HEK293 (cell line): ENCODE data around the gene BCL11B.
A peak's percentile ranks its signal among the peaks of the same experiment; 100 is the strongest.

Source experiments
- CTCF ChIA-PET: fragments of 350-600 bp; formaldehyde crosslinking; extraction: SDS; loops from one replicate; lab custom pipeline; 2021; ENCODE audit warnings: antibody characterized with exemption; lab: Yijun Ruan, JAX
- POLR2A ChIA-PET: fragments of 300-600 bp; formaldehyde crosslinking; extraction: SDS; loops from one replicate; lab custom pipeline; 2020; ENCODE audit warnings: antibody characterized with exemption, inconsistent platforms; lab: Yijun Ruan, JAX
- H3K27ac ChIP-seq: fragments of 200-500 bp; sonication (Bioruptor generic); 2 replicates; pipeline ENCODE4 v1.5.1; 2014; ENCODE audit warnings: low read depth, low read length, control low read depth, inconsistent platforms; ENCODE audit errors: extremely low read depth
- H3K36me3 ChIP-seq, 2 experiments: fragments of 200-500 bp in 1 of 2; sonication (Bioruptor generic) in 1 of 2; 1 replicate in 1 of 2; 2 replicates in 1 of 2; pipeline ENCODE4 v1.5.1; 2014 to 2017; ENCODE audit warnings: inconsistent platforms in 2 of 2, low read length in 2 of 2; ENCODE audit not compliant: control insufficient read depth in 2 of 2, insufficient read depth in 1 of 2
- H3K4me1 ChIP-seq: fragments of 200-500 bp; sonication (Bioruptor generic); 2 replicates; pipeline ENCODE4 v1.5.1; 2014; ENCODE audit warnings: mild to moderate bottlenecking, low read length, inconsistent platforms; ENCODE audit not compliant: control insufficient read depth, insufficient read depth
- H3K4me3 ChIP-seq: 2 replicates; pipeline ENCODE4 v1.5.1; 2011; ENCODE audit warnings: low read depth, mild to moderate bottlenecking, control low read depth, low read length, moderate library complexity
- H3K9me3 ChIP-seq: fragments of 200-500 bp; sonication (Bioruptor generic); 2 replicates; pipeline ENCODE4 v1.5.1; 2014; ENCODE audit warnings: low read depth, low read length, inconsistent platforms; ENCODE audit not compliant: control insufficient read depth, insufficient read depth
- IKZF3 ChIP-seq: fragments of 450-650 bp; IDR thresholded peaks from 2 replicates; pipeline ENCODE4 v1.5.0; 2018; ENCODE audit warnings: missing biosample characterization, mild to moderate bottlenecking, missing genetic modification characterization, moderate library complexity
- KLF7 ChIP-seq: fragments of 450-650 bp; formaldehyde crosslinking; IDR thresholded peaks from 2 replicates; pipeline ENCODE4 v1.5.1; 2016; ENCODE audit warnings: missing biosample characterization, missing genetic modification characterization, borderline replicate concordance
- MYNN ChIP-seq: fragments of 450-650 bp; formaldehyde crosslinking; IDR thresholded peaks from 2 replicates; pipeline ENCODE4 v1.5.1; 2016; ENCODE audit warnings: missing biosample characterization, missing genetic modification characterization, borderline replicate concordance
- PRDM1 ChIP-seq: fragments of 450-650 bp; formaldehyde crosslinking; IDR thresholded peaks from 2 replicates; pipeline ENCODE4; 2016; ENCODE audit warnings: missing biosample characterization, missing genetic modification characterization
- SALL2 ChIP-seq: fragments of 450-650 bp; formaldehyde crosslinking; IDR thresholded peaks from 2 replicates; pipeline ENCODE4 v1.5.0; 2017; ENCODE audit warnings: missing biosample characterization, mild to moderate bottlenecking, missing genetic modification characterization, borderline replicate concordance
- TRIM28 ChIP-seq: IDR thresholded peaks from 2 replicates; pipeline ENCODE4 v1.6.1; 2011; ENCODE audit warnings: low read length, control low read depth, borderline replicate concordance
- YY2 ChIP-seq: fragments of 450-650 bp; formaldehyde crosslinking; IDR thresholded peaks from 2 replicates; pipeline ENCODE4 v1.5.1; 2016; ENCODE audit warnings: missing biosample characterization, missing genetic modification characterization
- ZBTB17 ChIP-seq: fragments of 450-650 bp; formaldehyde crosslinking; IDR thresholded peaks from 2 replicates; pipeline ENCODE4 v1.5.1; 2016; ENCODE audit warnings: missing biosample characterization, missing genetic modification characterization
- ZBTB48 ChIP-seq: fragments of 450-650 bp; formaldehyde crosslinking; IDR thresholded peaks from 2 replicates; pipeline ENCODE4 v1.5.1; 2016; ENCODE audit warnings: missing biosample characterization, missing genetic modification characterization
- ZFP69B ChIP-seq: fragments of 450-650 bp; formaldehyde crosslinking; IDR thresholded peaks from 2 replicates; pipeline ENCODE4 v1.5.1; 2016; ENCODE audit warnings: missing biosample characterization, missing genetic modification characterization
- ZNF155 ChIP-seq: fragments of 450-650 bp; formaldehyde crosslinking; IDR thresholded peaks from 2 replicates; pipeline ENCODE4 v1.5.1; 2016; ENCODE audit warnings: missing biosample characterization, missing genetic modification characterization
- ZNF19 ChIP-seq: fragments of 450-650 bp; formaldehyde crosslinking; IDR thresholded peaks from 2 replicates; pipeline ENCODE4; 2016; ENCODE audit warnings: missing biosample characterization, missing genetic modification characterization, low read depth
- ZNF416 ChIP-seq: fragments of 450-650 bp; formaldehyde crosslinking; IDR thresholded peaks from 2 replicates; pipeline ENCODE4 v1.5.1; 2016; ENCODE audit warnings: missing biosample characterization, missing genetic modification characterization
- ZNF549 ChIP-seq: fragments of 450-650 bp; IDR thresholded peaks from 2 replicates; pipeline ENCODE4 v1.5.1; 2018; ENCODE audit warnings: missing biosample characterization, missing genetic modification characterization, mild to moderate bottlenecking, inconsistent platforms, moderate library complexity
- ZNF626 ChIP-seq: fragments of 450-650 bp; sonication (Bioruptor Pico); formaldehyde crosslinking; IDR thresholded peaks from 2 replicates; pipeline ENCODE4 v1.5.1; 2018; ENCODE audit warnings: missing biosample characterization, missing genetic modification characterization, inconsistent platforms
- ZNF660 ChIP-seq: fragments of 450-650 bp; IDR thresholded peaks from 2 replicates; pipeline ENCODE4 v1.5.1; 2018; ENCODE audit warnings: missing biosample characterization, mild to moderate bottlenecking, missing genetic modification characterization
- ZNF791 ChIP-seq: fragments of 450-650 bp; formaldehyde crosslinking; IDR thresholded peaks from 2 replicates; pipeline ENCODE4 v1.5.1; 2016; ENCODE audit warnings: missing biosample characterization, missing genetic modification characterization
- TF ChIP-seq, protein P1 (sequence below): fragments of 450-650 bp; formaldehyde crosslinking; IDR thresholded peaks from 2 replicates; pipeline ENCODE4 v1.5.1; 2016; ENCODE audit warnings: missing biosample characterization, missing genetic modification characterization
- TF ChIP-seq, protein P2 (sequence below): fragments of 450-650 bp; IDR thresholded peaks from 2 replicates; pipeline ENCODE4 v1.5.1; 2018; ENCODE audit warnings: missing biosample characterization, mild to moderate bottlenecking, missing genetic modification characterization
- TF ChIP-seq, protein P3 (sequence below): fragments of 450-650 bp; formaldehyde crosslinking; IDR thresholded peaks from 2 replicates; pipeline ENCODE4 v1.5.1; 2016; ENCODE audit warnings: missing biosample characterization, missing genetic modification characterization
- TF ChIP-seq, protein P4 (sequence below): fragments of 450-650 bp; formaldehyde crosslinking; IDR thresholded peaks from 2 replicates; pipeline ENCODE4 v1.5.1; 2017; ENCODE audit warnings: missing biosample characterization, missing genetic modification characterization
- TF ChIP-seq, protein P5 (sequence below): fragments of 450-650 bp; formaldehyde crosslinking; IDR thresholded peaks from 2 replicates; pipeline ENCODE4 v1.5.1; 2017; ENCODE audit warnings: missing biosample characterization, mild to moderate bottlenecking, missing genetic modification characterization, moderate library complexity

The BCL11B gene

DNA sequence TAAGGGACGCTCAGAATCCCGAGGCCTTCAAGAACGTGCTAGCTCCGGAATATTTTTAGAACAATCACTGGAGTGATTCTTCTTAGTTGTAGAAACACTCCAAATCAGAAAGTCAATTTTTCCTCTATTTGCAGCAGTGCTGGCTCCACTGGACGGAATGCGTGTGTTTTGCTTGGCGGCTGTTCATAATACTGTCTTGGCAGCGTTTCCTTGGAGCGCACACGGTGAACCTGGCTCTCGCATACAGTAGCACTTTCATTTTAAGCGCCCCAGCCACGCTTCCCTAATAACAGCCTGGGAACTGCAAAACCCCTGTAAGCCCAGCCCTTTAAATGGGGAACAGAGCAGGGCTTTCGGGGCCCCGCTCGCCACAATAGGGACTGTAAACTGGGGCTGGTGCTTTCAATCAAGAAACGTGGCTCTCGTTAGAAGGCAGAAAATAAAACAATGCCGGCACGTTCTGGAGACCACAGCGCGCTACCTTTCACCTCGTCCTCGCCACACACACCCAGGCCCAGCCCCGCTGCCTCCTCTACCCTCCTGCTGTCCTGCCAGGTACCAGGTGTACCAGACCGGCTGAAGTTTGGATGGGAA, 79.9 kb downstream of the BCL11B start (continued):
- TF ChIP-seq ZNF626 (tag by site-specific recombination) (no peak), ZNF660 (tag by site-specific recombination) (0 out of 2 replicates have a peak, but pooled peaks have one; percentile 49), ZNF791 (tag by site-specific recombination) (no peak)
- TF ChIP-seq, protein P1, sequence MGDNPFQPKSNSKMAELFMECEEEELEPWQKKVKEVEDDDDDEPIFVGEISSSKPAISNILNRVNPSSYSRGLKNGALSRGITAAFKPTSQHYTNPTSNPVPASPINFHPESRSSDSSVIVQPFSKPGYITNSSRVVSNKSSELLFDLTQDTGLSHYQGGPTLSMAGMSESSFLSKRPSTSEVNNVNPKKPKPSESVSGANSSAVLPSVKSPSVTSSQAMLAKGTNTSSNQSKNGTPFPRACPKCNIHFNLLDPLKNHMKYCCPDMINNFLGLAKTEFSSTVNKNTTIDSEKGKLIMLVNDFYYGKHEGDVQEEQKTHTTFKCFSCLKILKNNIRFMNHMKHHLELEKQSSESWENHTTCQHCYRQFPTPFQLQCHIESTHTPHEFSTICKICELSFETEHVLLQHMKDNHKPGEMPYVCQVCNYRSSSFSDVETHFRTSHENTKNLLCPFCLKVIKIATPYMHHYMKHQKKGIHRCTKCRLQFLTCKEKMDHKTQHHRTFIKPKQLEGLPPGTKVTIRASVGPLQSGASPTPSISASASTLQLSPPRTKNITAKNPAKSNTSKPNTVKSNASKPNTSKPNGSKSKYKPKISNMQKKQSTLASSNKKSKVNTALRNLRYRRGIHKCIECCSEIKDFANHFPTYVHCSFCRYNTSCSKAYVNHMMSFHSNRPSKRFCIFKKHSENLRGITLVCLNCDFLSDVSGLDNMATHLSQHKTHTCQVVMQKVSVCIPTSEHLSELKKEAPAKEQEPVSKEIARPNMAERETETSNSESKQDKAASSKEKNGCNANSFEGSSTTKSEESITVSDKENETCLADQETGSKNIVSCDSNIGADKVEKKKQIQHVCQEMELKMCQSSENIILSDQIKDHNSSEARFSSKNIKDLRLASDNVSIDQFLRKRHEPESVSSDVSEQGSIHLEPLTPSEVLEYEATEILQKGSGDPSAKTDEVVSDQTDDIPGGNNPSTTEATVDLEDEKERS (tag by site-specific recombination) = no peak
- TF ChIP-seq, protein P2, sequence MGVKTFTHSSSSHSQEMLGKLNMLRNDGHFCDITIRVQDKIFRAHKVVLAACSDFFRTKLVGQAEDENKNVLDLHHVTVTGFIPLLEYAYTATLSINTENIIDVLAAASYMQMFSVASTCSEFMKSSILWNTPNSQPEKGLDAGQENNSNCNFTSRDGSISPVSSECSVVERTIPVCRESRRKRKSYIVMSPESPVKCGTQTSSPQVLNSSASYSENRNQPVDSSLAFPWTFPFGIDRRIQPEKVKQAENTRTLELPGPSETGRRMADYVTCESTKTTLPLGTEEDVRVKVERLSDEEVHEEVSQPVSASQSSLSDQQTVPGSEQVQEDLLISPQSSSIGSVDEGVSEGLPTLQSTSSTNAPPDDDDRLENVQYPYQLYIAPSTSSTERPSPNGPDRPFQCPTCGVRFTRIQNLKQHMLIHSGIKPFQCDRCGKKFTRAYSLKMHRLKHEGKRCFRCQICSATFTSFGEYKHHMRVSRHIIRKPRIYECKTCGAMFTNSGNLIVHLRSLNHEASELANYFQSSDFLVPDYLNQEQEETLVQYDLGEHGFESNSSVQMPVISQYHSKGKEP (tag by site-specific recombination) = peak; percentile 31; the same call in 1 of the 2 replicates

DNA sequence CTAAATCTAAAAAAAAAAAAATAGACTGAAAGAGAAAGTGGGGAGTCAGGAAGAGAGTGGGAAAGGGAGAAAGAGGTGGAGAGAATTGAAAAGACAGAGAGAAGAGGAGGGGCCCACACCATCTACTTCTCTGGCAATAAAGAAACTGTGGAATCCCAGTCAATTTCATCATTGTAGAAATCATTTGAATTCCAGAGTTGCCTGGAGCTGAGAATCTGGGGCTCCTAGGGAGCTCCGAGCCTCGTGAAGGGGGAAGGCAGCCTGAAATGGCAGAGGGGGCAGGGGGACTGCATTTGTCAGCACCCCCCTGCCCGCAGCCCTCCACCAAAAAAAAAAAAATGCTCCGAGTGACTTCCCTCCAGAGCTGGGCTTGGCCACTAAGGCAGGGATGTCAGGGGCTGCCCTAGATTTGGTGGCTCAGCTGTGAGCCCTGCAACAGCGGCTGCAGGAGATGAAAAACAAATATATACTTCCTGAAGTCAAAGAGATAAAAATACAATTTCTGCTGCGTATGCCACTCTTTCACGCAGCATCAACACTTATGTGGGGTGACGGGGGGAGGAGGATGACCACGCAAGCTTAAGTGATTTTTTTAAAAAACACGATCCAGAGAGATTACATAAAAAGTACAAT, 80.5 kb downstream of the BCL11B start:
- ChIA-PET CTCF (interaction anchor here (0.7 kb wide), 1 partner anchor 10 kb away, joined by 5 read pairs; no protein-coding TSS in a partner anchor), POLR2A (no interaction called here)
- peaks cover 23% of the 10 kb centered on the region for H3K4me1 ChIP-seq
- no peak overlapping the region for H3K4me3 ChIP-seq
- peak overlapping the region; percentile 51; the same call in 1 of the 2 replicates for H3K27ac ChIP-seq
- H3K9me3 ChIP-seq = no peaks in the 10 kb centered on the region
- H3K36me3 ChIP-seq = no peaks in the 10 kb centered on the region
- TF ChIP-seq, protein P3, sequence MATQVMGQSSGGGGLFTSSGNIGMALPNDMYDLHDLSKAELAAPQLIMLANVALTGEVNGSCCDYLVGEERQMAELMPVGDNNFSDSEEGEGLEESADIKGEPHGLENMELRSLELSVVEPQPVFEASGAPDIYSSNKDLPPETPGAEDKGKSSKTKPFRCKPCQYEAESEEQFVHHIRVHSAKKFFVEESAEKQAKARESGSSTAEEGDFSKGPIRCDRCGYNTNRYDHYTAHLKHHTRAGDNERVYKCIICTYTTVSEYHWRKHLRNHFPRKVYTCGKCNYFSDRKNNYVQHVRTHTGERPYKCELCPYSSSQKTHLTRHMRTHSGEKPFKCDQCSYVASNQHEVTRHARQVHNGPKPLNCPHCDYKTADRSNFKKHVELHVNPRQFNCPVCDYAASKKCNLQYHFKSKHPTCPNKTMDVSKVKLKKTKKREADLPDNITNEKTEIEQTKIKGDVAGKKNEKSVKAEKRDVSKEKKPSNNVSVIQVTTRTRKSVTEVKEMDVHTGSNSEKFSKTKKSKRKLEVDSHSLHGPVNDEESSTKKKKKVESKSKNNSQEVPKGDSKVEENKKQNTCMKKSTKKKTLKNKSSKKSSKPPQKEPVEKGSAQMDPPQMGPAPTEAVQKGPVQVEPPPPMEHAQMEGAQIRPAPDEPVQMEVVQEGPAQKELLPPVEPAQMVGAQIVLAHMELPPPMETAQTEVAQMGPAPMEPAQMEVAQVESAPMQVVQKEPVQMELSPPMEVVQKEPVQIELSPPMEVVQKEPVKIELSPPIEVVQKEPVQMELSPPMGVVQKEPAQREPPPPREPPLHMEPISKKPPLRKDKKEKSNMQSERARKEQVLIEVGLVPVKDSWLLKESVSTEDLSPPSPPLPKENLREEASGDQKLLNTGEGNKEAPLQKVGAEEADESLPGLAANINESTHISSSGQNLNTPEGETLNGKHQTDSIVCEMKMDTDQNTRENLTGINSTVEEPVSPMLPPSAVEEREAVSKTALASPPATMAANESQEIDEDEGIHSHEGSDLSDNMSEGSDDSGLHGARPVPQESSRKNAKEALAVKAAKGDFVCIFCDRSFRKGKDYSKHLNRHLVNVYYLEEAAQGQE = no peak
- TF ChIP-seq ZNF416 (tag by site-specific recombination) = no peak
- no peak for TF ChIP-seq IKZF3
- no peak for TF ChIP-seq TRIM28
- no peak for TF ChIP-seq ZNF19 (tag by site-specific recombination)
- no peak for TF ChIP-seq ZNF660 (tag by site-specific recombination)
- TF ChIP-seq ZBTB17 (tag by site-specific recombination) = no peak
- TF ChIP-seq ZNF155 (tag by site-specific recombination) = no peak
- TF ChIP-seq SALL2 (tag by site-specific recombination) = no peak
- TF ChIP-seq YY2 (tag by site-specific recombination) = no peak
- peak; percentile 74 for TF ChIP-seq ZFP69B (tag by site-specific recombination)
- peak; percentile 90 for TF ChIP-seq PRDM1 (tag by site-specific recombination)
- TF ChIP-seq, protein P4, sequence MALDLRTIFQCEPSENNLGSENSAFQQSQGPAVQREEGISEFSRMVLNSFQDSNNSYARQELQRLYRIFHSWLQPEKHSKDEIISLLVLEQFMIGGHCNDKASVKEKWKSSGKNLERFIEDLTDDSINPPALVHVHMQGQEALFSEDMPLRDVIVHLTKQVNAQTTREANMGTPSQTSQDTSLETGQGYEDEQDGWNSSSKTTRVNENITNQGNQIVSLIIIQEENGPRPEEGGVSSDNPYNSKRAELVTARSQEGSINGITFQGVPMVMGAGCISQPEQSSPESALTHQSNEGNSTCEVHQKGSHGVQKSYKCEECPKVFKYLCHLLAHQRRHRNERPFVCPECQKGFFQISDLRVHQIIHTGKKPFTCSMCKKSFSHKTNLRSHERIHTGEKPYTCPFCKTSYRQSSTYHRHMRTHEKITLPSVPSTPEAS (tag by site-specific recombination) = no peak
- TF ChIP-seq, protein P5, sequence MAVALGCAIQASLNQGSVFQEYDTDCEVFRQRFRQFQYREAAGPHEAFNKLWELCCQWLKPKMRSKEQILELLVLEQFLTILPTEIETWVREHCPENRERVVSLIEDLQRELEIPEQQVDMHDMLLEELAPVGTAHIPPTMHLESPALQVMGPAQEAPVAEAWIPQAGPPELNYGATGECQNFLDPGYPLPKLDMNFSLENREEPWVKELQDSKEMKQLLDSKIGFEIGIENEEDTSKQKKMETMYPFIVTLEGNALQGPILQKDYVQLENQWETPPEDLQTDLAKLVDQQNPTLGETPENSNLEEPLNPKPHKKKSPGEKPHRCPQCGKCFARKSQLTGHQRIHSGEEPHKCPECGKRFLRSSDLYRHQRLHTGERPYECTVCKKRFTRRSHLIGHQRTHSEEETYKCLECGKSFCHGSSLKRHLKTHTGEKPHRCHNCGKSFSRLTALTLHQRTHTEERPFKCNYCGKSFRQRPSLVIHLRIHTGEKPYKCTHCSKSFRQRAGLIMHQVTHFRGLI = no peak
- TF ChIP-seq MYNN = no peak
- no peak for TF ChIP-seq ZNF549 (tag by site-specific recombination)
- TF ChIP-seq ZBTB48 (tag by site-specific recombination) = peak; percentile 64
- TF ChIP-seq KLF7 (tag by site-specific recombination) = 0 out of 2 replicates have a peak, but pooled peaks have one; percentile 15
